Tongue (tissue), 2 donors: ENCODE measurements around the gene HTT. TPM values are rescaled to one million over a fixed set of nuclear protein-coding genes. Genes with fewer than 3 reads are reported as not detected.
A peak's percentile ranks its signal among the peaks of the same experiment; 100 is the strongest.

Source experiments
- DNase-seq: peaks from one replicate; pipeline ENCODE4 v3.0.0-alpha.2; 2015
- total RNA-seq: library from RNA; depleted of rRNA; stranded (reverse); fragments of >200 nt; gene quantifications from one replicate; pipeline ENCODE4 v1.2.3, GENCODE V29; 2014

HTT gene
- total RNA-seq, 1 donor from 2014 or later: 69.3 TPM

DNA sequence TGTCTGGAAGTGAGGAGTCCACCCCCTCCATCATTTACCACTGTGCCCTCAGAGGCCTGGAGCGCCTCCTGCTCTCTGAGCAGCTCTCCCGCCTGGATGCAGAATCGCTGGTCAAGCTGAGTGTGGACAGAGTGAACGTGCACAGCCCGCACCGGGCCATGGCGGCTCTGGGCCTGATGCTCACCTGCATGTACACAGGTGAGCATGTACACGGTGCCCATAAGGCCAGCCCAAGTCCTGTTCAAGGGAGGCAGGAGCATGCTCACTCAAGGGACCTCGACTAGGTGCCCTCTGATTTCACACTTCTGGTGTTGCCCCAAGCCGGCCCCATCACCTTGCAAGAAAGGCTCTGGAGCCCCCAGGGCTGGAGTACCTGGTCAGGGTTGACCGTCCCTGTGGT, 161.1 kb downstream of the HTT start:
- no peak for DNase-seq

DNA sequence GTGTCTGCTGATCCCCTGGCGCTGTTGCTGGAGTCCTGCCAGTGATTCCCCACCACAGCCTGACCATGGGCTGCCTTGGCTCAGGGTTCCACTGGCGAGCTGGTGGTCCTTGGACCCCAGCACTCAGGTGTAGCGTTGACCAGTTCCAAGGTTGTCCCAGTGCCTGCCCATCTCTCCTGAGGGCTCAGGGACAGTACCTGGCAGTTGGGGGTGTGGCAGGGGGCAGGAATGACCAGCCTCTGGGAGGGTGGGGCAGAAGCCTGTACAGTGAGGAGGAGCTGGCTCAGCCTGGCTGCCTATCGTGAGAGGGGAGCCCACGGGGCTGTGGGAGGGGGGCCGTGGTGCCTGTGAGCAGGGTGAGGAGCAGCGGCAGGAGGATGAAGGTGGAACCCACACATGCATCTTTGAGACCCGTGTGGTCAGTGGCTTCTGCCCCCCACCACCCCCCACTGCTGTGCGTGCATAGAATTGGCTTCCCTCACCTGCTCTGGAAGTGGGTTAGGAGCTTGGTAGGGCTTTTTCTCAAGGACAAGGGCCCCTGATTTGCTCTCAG, 161.9 kb downstream of the HTT start:
- no peak for DNase-seq

GRCh38 chr4:3237266-3237665, 162.8 kb downstream of the HTT start:
- DNase-seq: no peak

DNA sequence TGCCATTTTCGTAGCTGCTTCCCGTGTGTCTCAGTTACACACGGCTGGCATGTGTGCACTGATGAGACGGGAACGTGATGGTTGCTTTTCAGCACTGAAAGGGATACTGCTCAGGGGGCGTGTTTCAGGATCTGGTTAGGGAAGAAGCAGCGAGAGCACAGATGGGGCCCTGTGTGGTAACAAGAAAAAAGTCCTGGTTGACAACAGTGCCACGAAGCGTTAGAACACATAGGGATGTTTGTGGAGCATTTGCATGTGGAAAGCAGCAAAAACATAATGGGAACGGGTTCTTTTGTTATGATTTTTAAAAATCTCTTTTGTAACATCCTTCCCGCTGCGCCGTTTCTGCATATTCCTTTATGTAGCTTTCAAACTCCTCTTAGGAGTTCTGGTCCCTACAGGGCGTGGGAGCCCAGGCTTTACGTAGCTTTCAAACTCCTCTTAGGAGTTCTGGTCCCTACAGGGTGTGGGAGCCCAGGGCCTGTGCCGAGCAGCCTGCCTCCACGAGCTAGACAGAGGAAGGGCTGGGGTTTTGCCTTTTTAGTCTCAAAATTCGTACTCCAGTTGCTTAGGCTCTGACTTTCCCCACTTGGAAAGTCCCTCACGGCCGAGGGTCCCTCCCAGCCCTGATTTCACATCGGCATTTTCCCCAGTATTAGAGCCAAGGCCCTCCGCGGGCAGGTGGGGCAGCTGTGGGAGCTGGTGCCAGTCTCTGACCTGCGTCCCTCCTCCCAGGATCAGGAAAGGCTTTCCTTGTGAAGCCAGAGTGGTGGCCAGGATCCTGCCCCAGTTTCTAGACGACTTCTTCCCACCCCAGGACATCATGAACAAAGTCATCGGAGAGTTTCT, 163.5 kb downstream of the HTT start:
- peak; percentile 47 for DNase-seq

- no peak for DNase-seq
These were observed 164.2 kb downstream of the HTT start for GRCh38 chr4:3238721-3239120.

- DNase-seq: peak; percentile 76
These were observed 164.8 kb downstream of the HTT start for GRCh38 chr4:3239303-3239702.

DNA sequence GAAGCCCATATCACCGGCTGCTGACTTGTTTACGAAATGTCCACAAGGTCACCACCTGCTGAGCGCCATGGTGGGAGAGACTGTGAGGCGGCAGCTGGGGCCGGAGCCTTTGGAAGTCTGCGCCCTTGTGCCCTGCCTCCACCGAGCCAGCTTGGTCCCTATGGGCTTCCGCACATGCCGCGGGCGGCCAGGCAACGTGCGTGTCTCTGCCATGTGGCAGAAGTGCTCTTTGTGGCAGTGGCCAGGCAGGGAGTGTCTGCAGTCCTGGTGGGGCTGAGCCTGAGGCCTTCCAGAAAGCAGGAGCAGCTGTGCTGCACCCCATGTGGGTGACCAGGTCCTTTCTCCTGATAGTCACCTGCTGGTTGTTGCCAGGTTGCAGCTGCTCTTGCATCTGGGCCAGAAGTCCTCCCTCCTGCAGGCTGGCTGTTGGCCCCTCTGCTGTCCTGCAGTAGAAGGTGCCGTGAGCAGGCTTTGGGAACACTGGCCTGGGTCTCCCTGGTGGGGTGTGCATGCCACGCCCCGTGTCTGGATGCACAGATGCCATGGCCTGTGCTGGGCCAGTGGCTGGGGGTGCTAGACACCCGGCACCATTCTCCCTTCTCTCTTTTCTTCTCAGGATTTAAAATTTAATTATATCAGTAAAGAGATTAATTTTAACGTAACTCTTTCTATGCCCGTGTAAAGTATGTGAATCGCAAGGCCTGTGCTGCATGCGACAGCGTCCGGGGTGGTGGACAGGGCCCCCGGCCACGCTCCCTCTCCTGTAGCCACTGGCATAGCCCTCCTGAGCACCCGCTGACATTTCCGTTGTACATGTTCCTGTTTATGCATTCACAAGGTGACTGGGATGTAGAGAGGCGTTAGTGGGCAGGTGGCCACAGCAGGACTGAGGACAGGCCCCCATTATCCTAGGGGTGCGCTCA, 165.8 kb downstream of the HTT start:
- peak; percentile 53 for DNase-seq

GRCh38 chr4:3240936-3241522, 166.5 kb downstream of the HTT start:
- no peak for DNase-seq

GRCh38 chr4:3241898-3242524, 167.5 kb downstream of the HTT start:
- peak; percentile 94 for DNase-seq

DNA sequence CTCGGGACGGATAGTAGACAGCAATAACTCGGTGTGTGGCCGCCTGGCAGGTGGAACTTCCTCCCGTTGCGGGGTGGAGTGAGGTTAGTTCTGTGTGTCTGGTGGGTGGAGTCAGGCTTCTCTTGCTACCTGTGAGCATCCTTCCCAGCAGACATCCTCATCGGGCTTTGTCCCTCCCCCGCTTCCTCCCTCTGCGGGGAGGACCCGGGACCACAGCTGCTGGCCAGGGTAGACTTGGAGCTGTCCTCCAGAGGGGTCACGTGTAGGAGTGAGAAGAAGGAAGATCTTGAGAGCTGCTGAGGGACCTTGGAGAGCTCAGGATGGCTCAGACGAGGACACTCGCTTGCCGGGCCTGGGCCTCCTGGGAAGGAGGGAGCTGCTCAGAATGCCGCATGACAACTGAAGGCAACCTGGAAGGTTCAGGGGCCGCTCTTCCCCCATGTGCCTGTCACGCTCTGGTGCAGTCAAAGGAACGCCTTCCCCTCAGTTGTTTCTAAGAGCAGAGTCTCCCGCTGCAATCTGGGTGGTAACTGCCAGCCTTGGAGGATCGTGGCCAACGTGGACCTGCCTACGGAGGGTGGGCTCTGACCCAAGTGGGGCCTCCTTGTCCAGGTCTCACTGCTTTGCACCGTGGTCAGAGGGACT, 168.8 kb downstream of the HTT start:
- peak; percentile 62 for DNase-seq

GRCh38 chr4:3244002-3244401, 169.5 kb downstream of the HTT start:
- no peak for DNase-seq

GRCh38 chr4:3244747-3245146, 170.3 kb downstream of the HTT start:
- no peak for DNase-seq

DNA sequence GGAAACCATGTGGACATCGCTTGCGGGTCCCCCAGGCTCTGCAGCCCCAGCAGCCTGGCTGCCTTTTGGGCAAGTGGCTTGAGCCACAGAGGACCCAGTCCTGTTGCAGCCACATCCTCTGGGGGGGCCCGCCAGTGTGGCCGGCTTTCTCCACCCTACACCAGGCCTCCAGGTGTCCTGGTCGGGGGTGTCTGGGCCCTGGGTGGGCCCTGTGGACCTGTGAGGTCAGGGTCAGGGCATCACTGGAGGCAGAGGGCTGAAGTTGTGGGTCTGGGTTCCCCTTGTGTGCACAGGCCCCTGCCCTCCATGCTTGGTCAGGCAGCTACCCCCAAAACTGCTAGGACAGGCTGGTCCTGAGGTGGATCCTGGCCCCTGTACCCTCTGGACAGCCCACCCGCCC, 171.2 kb downstream of the HTT start:
- no peak for DNase-seq

GRCh38 chr4:3246458-3247398, 172.2 kb downstream of the HTT start:
- DNase-seq: no peak

DNA sequence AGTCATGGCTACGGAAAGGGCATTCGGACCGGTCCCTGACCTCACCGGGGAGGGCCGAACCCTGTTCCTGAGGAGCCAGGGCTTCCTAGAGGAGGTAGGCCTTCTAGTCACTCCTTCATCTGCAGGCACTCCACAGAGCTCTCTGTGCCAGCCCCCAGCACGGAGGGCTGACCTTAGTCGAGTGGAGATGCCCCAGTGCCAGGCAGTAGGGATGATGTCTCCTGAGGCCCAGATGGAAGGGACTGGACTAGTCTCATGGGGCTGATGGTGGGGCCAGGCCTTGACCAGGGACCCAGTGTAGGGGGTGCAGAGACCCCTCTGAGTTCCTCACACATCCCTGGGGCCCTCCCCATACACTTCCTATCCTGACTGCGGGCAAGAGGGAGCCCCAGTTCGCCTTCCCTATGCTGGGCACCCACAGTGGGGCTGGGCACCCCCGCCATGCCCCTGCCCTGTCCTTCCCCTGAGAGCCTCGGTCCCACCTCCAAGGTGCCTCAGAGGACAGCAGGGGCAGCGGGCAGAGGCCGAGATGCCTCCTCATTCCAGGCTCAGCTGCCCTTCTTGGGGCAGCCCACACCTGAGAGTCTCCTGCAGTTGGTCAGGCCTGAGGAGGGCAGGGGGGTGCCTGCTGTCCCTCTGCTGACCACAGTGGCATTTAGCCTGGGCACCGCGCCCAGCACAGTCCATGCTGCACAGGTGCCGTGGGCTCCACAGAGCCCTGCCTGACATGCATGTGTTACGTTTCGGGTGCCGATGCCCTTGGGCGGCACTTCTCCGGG, 173.1 kb downstream of the HTT start:
- DNase-seq: no peak

GRCh38 chr4:3248178-3248480, 173.6 kb downstream of the HTT start:
- DNase-seq: no peak

DNA sequence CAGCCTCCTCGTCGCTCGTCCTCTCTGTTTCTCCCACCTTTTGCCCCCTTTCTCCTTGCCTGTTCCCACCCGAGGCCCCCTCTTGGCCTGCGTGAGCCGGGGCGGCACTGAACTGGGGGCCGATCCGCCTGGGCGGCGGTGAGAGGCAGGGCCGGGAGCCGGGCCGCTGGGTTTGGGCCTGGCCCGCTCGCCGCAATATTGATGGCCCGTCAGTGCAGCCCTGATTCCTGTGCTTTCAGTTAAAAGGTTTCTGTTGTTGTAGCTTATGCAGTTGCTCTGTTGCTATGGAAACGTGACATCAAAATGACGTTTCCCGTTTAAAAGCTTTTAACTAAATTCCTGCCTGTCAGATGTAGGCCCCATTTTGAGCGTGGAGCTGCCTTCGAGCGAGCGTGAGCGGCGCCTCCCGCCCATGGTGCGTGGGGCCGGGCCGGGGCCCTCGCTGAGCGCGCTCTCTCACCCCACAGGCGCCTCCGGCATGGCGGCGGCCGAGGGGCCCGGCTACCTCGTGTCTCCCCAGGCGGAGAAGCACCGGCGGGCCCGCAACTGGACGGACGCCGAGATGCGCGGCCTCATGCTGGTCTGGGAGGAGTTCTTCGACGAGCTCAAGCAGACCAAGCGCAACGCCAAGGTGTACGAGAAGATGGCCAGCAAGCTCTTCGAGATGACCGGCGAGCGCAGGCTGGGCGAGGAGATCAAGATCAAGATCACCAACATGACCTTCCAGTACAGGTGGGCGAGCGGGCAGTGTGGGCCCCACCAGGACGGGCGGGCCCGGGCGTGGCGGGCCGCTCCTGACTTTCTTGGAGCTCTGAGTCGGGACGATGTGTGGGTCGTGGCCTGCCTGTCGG, 174.6 kb downstream of the HTT start, which contains the start of gene MSANTD1:
Gene MSANTD1 (plus strand): TSS at position 349 of the 851 bp plus-strand sequence. CDS start 64 bp downstream, at position 413.
- DNase-seq: peak; percentile 83

DNA sequence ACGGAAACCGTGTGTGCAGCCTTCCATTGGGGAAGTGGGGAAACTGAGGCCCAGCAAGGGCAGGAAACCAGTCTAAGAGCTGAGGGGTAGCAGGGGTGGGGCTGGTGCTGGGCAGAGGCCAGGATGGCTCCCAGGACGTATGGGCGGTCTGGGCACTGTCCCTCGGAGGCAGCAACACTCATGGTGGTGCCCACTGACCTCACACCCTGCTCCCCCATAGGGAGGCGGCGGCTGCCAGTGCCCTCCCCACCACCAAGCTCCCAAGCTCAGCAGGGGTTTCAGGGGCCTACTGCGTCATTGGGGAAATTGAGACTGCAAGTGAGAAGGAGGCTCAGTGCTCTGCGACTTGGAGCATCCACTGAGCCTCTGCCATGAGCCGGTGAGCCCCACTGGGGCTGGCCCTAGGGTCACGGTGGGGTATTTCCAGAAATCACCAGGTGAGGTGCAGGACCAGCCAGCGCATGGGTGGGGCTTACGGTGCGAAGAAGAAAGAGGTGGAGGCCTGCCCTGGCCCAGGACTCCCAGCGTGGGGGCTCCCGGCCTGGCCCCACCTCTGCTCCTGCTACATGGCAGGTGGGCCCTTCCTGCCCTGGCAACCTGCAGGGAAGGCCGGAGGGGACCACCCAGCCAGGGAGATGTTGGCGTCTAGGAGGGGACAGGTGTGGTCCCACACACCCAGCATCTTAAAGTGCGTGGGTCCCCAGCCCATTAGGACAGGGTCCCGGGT, 175.4 kb downstream of the HTT start:
- no peak for DNase-seq
